GM12872 (cell line): ENCODE data around the gene CCDC28A.

ENCODE experiments used
- CTCF ChIP-seq: IDR thresholded peaks from 3 replicates; pipeline ENCODE4 v1.5.1; 2011; ENCODE audit warnings: low read depth, mild to moderate bottlenecking, low read length, moderate library complexity; ENCODE audit not compliant: insufficient read depth

The CCDC28A gene

GRCh38 chr6:138796771-138797170 is 23.2 kb downstream of the CCDC28A start:
- TF ChIP-seq CTCF: no peak

- no peak for TF ChIP-seq CTCF
Measured at GRCh38 chr6:138797806-138798446, 24.4 kb downstream of the CCDC28A start.

- TF ChIP-seq CTCF: 0 out of 3 replicates have a peak, but pooled peaks have one; percentile 8
Measured at GRCh38 chr6:138800377-138801150, 27.0 kb downstream of the CCDC28A start.

GRCh38 chr6:138803331-138803730 is 29.8 kb downstream of the CCDC28A start:
- no peak for TF ChIP-seq CTCF

- no peak for TF ChIP-seq CTCF
Measured at GRCh38 chr6:138803861-138804260, 30.3 kb downstream of the CCDC28A start.

GRCh38 chr6:138805016-138805765 is 31.6 kb downstream of the CCDC28A start:
- TF ChIP-seq CTCF: no peak

- TF ChIP-seq CTCF: no peak
Measured at GRCh38 chr6:138806889-138807288, 33.3 kb downstream of the CCDC28A start.
